HEK293 (cell line): ENCODE data around the gene AKR1C3.
"Not testable (repeated sequence)": the region's sequence is repeated elsewhere in the genome, so short reads cannot be mapped to it uniquely, and the experiment has no call there.

Experiments
- CTCF ChIA-PET: fragments of 350-600 bp; formaldehyde crosslinking; extraction: SDS; loops from one replicate; lab custom pipeline; 2021; ENCODE audit warnings: antibody characterized with exemption; lab: Yijun Ruan, JAX
- POLR2A ChIA-PET: fragments of 300-600 bp; formaldehyde crosslinking; extraction: SDS; loops from one replicate; lab custom pipeline; 2020; ENCODE audit warnings: antibody characterized with exemption, inconsistent platforms; lab: Yijun Ruan, JAX
- H3K27ac ChIP-seq: fragments of 200-500 bp; sonication (Bioruptor generic); 2 replicates; pipeline ENCODE4 v1.5.1; 2014; ENCODE audit warnings: low read depth, low read length, control low read depth, inconsistent platforms; ENCODE audit errors: extremely low read depth
- H3K36me3 ChIP-seq, 2 experiments: fragments of 200-500 bp in 1 of 2; sonication (Bioruptor generic) in 1 of 2; 1 replicate in 1 of 2; 2 replicates in 1 of 2; pipeline ENCODE4 v1.5.1; 2014 to 2017; ENCODE audit warnings: inconsistent platforms in 2 of 2, low read length in 2 of 2; ENCODE audit not compliant: control insufficient read depth in 2 of 2, insufficient read depth in 1 of 2
- H3K4me1 ChIP-seq: fragments of 200-500 bp; sonication (Bioruptor generic); 2 replicates; pipeline ENCODE4 v1.5.1; 2014; ENCODE audit warnings: mild to moderate bottlenecking, low read length, inconsistent platforms; ENCODE audit not compliant: control insufficient read depth, insufficient read depth
- H3K4me3 ChIP-seq: 2 replicates; pipeline ENCODE4 v1.5.1; 2011; ENCODE audit warnings: low read depth, mild to moderate bottlenecking, control low read depth, low read length, moderate library complexity
- H3K9me3 ChIP-seq: fragments of 200-500 bp; sonication (Bioruptor generic); 2 replicates; pipeline ENCODE4 v1.5.1; 2014; ENCODE audit warnings: low read depth, low read length, inconsistent platforms; ENCODE audit not compliant: control insufficient read depth, insufficient read depth
- KLF10 ChIP-seq: fragments of 450-650 bp; IDR thresholded peaks from 2 replicates; pipeline ENCODE4 v1.5.1; 2018; ENCODE audit warnings: missing biosample characterization, mild to moderate bottlenecking, missing genetic modification characterization
- MEIS1 ChIP-seq: sonication (generic); formaldehyde crosslinking; IDR thresholded peaks from 2 replicates; pipeline ENCODE4 v1.8.1; 2022; ENCODE audit warnings: missing genetic modification reagents, mild to moderate bottlenecking, borderline replicate concordance
- RBAK ChIP-seq: fragments of 450-650 bp; formaldehyde crosslinking; IDR thresholded peaks from 2 replicates; pipeline ENCODE4 v1.5.1; 2016; ENCODE audit warnings: missing biosample characterization, missing genetic modification characterization
- REPIN1 ChIP-seq: fragments of 450-650 bp; formaldehyde crosslinking; IDR thresholded peaks from 2 replicates; pipeline ENCODE4 v1.5.1; 2017; ENCODE audit warnings: missing biosample characterization, missing genetic modification characterization, low read depth
- SP2 ChIP-seq: fragments of 450-650 bp; formaldehyde crosslinking; IDR thresholded peaks from 2 replicates; pipeline ENCODE4 v1.5.1; 2016; ENCODE audit warnings: missing biosample characterization, missing genetic modification characterization
- YY2 ChIP-seq: fragments of 450-650 bp; formaldehyde crosslinking; IDR thresholded peaks from 2 replicates; pipeline ENCODE4 v1.5.1; 2016; ENCODE audit warnings: missing biosample characterization, missing genetic modification characterization
- ZBTB26 ChIP-seq: fragments of 450-650 bp; formaldehyde crosslinking; optimal IDR thresholded peaks from 2 replicates; pipeline ENCODE3; 2016; ENCODE audit warnings: missing biosample characterization, mild to moderate bottlenecking, missing genetic modification characterization
- ZBTB8A ChIP-seq: fragments of 450-650 bp; formaldehyde crosslinking; IDR thresholded peaks from 2 replicates; pipeline ENCODE4 v1.5.1; 2016; ENCODE audit warnings: missing biosample characterization, missing genetic modification characterization
- ZFHX2 ChIP-seq: fragments of 450-650 bp; formaldehyde crosslinking; conservative IDR thresholded peaks from 2 replicates; pipeline ENCODE4 v1.5.1; 2016; ENCODE audit warnings: missing biosample characterization, missing genetic modification characterization
- ZNF10 ChIP-seq: fragments of 450-650 bp; formaldehyde crosslinking; IDR thresholded peaks from 2 replicates; pipeline ENCODE4 v1.5.1; 2017; ENCODE audit warnings: missing biosample characterization, missing genetic modification characterization
- ZNF174 ChIP-seq: fragments of 450-650 bp; formaldehyde crosslinking; IDR thresholded peaks from 2 replicates; pipeline ENCODE4 v1.5.0; 2017; ENCODE audit warnings: missing biosample characterization, mild to moderate bottlenecking, missing genetic modification characterization
- ZNF214 ChIP-seq: fragments of 450-650 bp; formaldehyde crosslinking; IDR thresholded peaks from 2 replicates; pipeline ENCODE4 v1.5.1; 2017; ENCODE audit warnings: missing biosample characterization, mild to moderate bottlenecking, missing genetic modification characterization, borderline replicate concordance
- ZNF280C ChIP-seq: fragments of 450-650 bp; formaldehyde crosslinking; IDR thresholded peaks from 2 replicates; pipeline ENCODE4 v1.5.1; 2016; ENCODE audit warnings: missing biosample characterization, missing genetic modification characterization
- ZNF292 ChIP-seq: fragments of 450-650 bp; formaldehyde crosslinking; IDR thresholded peaks from 2 replicates; pipeline ENCODE4 v1.5.1; 2016; ENCODE audit warnings: low read depth, missing biosample characterization, missing genetic modification characterization, borderline replicate concordance
- ZNF311 ChIP-seq: fragments of 450-650 bp; formaldehyde crosslinking; IDR thresholded peaks from 2 replicates; pipeline ENCODE4 v1.5.1; 2017; ENCODE audit warnings: missing biosample characterization, missing genetic modification characterization, borderline replicate concordance
- ZNF362 ChIP-seq: fragments of 450-650 bp; formaldehyde crosslinking; IDR thresholded peaks from 2 replicates; pipeline ENCODE4 v1.5.1; 2016; ENCODE audit warnings: missing biosample characterization, missing genetic modification characterization
- ZNF433 ChIP-seq: fragments of 450-650 bp; formaldehyde crosslinking; IDR thresholded peaks from 2 replicates; pipeline ENCODE4 v1.5.1; 2016; ENCODE audit warnings: missing biosample characterization, missing genetic modification characterization, low read depth
- ZNF501 ChIP-seq: fragments of 450-650 bp; formaldehyde crosslinking; IDR thresholded peaks from 2 replicates; pipeline ENCODE4 v1.5.1; 2016; ENCODE audit warnings: missing biosample characterization, missing genetic modification characterization
- ZNF571 ChIP-seq: fragments of 450-650 bp; formaldehyde crosslinking; IDR thresholded peaks from 2 replicates; pipeline ENCODE4 v1.5.0; 2017; ENCODE audit warnings: missing biosample characterization, missing genetic modification characterization
- ZNF645 ChIP-seq: fragments of 450-650 bp; formaldehyde crosslinking; IDR thresholded peaks from 2 replicates; pipeline ENCODE4; 2016; ENCODE audit warnings: missing biosample characterization, missing genetic modification characterization
- ZNF670 ChIP-seq: fragments of 450-650 bp; formaldehyde crosslinking; IDR thresholded peaks from 2 replicates; pipeline ENCODE4 v1.5.1; 2016; ENCODE audit warnings: missing biosample characterization, missing genetic modification characterization, low read depth
- ZNF785 ChIP-seq: fragments of 450-650 bp; formaldehyde crosslinking; IDR thresholded peaks from 2 replicates; pipeline ENCODE4 v1.5.1; 2016; ENCODE audit warnings: missing biosample characterization, missing genetic modification characterization
- ZNF837 ChIP-seq: fragments of 450-650 bp; formaldehyde crosslinking; IDR thresholded peaks from 2 replicates; pipeline ENCODE4 v1.5.1; 2016; ENCODE audit warnings: missing biosample characterization, missing genetic modification characterization

Gene AKR1C3

GRCh38 chr10:5046410-5046809 lies 47.8 kb upstream of the AKR1C3 start:
- ChIA-PET POLR2A (no interaction called here), CTCF (no interaction called here)
- TF ChIP-seq ZNF174 = no peak
- TF ChIP-seq ZNF433 (tag by site-specific recombination) = no peak
- no peak for TF ChIP-seq SP2 (tag by site-specific recombination)
- TF ChIP-seq YY2 (tag by site-specific recombination) = no peak
- no peak for TF ChIP-seq ZNF10 (tag by site-specific recombination)
- TF ChIP-seq ZBTB26 (tag by site-specific recombination) = no peak
- TF ChIP-seq ZNF645 = no peak
- TF ChIP-seq ZNF571 (tag by site-specific recombination) = no peak
- no peak for TF ChIP-seq ZBTB8A (tag by site-specific recombination)
- no peak for TF ChIP-seq ZNF670 (tag by site-specific recombination)
- no peak for TF ChIP-seq ZNF501 (tag by site-specific recombination)
- TF ChIP-seq ZNF362 (tag by site-specific recombination) = no peak
- no peak for TF ChIP-seq MEIS1
- Histone ChIP-seq H3K36me3 (no peaks in the 10 kb centered on the region), H3K27ac (no peak overlapping the region), H3K4me1 (no peaks in the 10 kb centered on the region), H3K4me3 (no peak overlapping the region), H3K9me3 (no peaks in the 10 kb centered on the region)

- H3K4me1 ChIP-seq, H3K9me3 ChIP-seq, H3K4me3 ChIP-seq, H3K36me3 ChIP-seq, H3K27ac ChIP-seq, POLR2A ChIA-PET: not testable (repeated sequence)
- CTCF ChIA-PET = interaction anchor here (0.6 kb wide), 1 partner anchor 387 kb away, joined by 4 read pairs; no protein-coding TSS in a partner anchor
Observed at GRCh38 chr10:5047055-5047454, 47.2 kb upstream of the AKR1C3 start.

GRCh38 chr10:5047912-5048628 lies 46.1 kb upstream of the AKR1C3 start:
- POLR2A ChIA-PET = no interaction called here
- Histone ChIP-seq H3K36me3 (no peaks in the 10 kb centered on the region), H3K4me3 (no peak overlapping the region), H3K27ac (no peak overlapping the region), H3K4me1 (no peaks in the 10 kb centered on the region), H3K9me3 (no peaks in the 10 kb centered on the region)
- no peak for TF ChIP-seq ZNF837 (tag by site-specific recombination)
- no peak for TF ChIP-seq RBAK
- TF ChIP-seq ZNF292 (tag by site-specific recombination) = no peak
- no peak for TF ChIP-seq ZNF501 (tag by site-specific recombination)
- TF ChIP-seq ZNF311 (tag by site-specific recombination) = no peak
- no peak for TF ChIP-seq ZNF785 (tag by site-specific recombination)
- TF ChIP-seq ZFHX2 (tag by site-specific recombination) = no peak
- TF ChIP-seq ZNF280C (tag by site-specific recombination) = no peak
- no peak for TF ChIP-seq ZNF174
- TF ChIP-seq KLF10 (tag by site-specific recombination) = no peak
- TF ChIP-seq ZNF214 (tag by site-specific recombination) = no peak
- no peak for TF ChIP-seq REPIN1 (tag by site-specific recombination)
- CTCF ChIA-PET = interaction anchor here (0.6 kb wide), 1 partner anchor 386 kb away, joined by 4 read pairs; no protein-coding TSS in a partner anchor

- POLR2A ChIA-PET, CTCF ChIA-PET: not testable (repeated sequence)
Observed at GRCh38 chr10:5052951-5053500, 41.2 kb upstream of the AKR1C3 start.

More at GRCh38 chr10:5052951-5053500, 41.2 kb upstream of the AKR1C3 start:
- H3K4me3 ChIP-seq, H3K27ac ChIP-seq, H3K4me1 ChIP-seq, H3K9me3 ChIP-seq, H3K36me3 ChIP-seq: not testable (repeated sequence)
